ENCODE results near the gene TESK2.
"Not testable (repeated sequence)": the region's sequence is repeated elsewhere in the genome, so short reads cannot be mapped to it uniquely, and the experiment has no call there.

The TESK2 gene

GRCh38 chr1:45370575-45370974 is 120.4 kb downstream of the TESK2 start:
- DNase-seq = no peak

- no peak for DNase-seq
Observed at GRCh38 chr1:45365051-45365450, 125.9 kb downstream of the TESK2 start.

DNA sequence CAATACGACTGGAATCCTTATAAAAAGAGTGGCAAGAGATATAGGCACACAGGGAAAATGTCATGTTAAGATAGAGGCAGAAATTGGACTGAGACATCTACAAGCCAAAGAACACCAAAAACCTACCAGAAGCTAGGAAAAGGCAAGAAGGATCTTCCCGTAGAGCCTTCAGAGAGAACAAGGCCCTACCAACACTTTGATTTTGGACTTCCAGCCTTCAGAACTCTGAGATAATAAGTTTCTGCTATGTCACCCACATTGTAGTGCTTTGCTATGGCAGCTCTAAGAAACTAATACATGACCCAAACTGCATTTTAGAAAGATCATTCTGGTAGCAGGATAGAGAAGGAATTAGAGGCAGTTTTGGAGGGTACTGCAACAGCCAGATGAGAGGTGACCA is 126.7 kb downstream of the TESK2 start:
- no peak for DNase-seq

- not testable (repeated sequence) for DNase-seq
Observed at GRCh38 chr1:45360981-45361380, 130.0 kb downstream of the TESK2 start.

DNA sequence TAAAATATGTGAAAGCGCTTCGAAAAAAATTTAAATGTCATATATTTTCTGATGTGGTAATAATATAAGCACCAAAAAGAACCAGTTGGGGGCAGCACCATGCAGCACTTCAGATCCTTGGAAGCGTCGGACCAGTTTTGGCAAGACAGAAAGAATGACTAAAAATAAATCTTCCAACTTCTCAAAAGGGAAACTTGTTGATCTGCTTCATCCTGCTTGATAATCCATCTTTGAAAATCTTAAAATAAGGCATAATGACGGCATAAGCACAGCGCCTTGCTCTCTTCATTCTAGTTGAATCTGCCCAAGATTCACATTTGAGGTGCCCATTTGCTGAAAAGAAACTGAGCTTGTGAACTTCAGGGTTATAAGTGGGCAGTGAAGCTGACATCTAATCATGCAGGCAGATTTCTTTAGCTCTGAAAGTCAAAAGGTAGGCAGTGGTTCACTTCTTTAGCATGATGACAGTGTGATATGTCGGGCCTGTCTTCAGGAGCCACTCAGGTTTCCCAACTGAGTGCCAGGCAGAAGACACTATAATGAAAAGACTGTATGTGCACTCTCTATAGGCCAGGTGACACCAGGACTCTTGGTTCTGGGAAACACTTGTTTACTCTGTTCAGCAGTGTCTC is 131.0 kb downstream of the TESK2 start:
- peak; percentile 54 to 67 for DNase-seq

GRCh38 chr1:45356186-45356585 is 134.8 kb downstream of the TESK2 start:
- no peak for DNase-seq

- no peak for DNase-seq
Observed at GRCh38 chr1:45355683-45356082, 135.3 kb downstream of the TESK2 start.

DNA sequence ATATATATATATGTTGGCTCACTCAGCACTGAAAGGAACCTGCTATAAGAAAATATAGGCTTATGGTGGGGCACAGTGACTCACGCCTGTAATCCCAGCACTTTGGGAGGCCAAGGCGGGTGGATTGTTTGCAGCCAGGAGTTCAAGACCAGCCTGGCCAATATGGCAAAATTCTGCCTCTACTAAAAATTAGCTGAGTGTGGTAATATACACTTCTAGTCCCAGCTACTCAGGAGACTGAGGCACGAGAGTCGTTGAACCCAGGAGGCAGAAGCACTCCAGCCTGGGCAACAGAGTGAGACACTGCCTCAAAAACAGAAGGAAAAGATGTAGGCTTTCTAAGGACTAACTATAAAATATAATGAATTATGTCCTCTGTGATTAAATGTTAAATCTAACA is 136.1 kb downstream of the TESK2 start:
- no peak for DNase-seq

DNA sequence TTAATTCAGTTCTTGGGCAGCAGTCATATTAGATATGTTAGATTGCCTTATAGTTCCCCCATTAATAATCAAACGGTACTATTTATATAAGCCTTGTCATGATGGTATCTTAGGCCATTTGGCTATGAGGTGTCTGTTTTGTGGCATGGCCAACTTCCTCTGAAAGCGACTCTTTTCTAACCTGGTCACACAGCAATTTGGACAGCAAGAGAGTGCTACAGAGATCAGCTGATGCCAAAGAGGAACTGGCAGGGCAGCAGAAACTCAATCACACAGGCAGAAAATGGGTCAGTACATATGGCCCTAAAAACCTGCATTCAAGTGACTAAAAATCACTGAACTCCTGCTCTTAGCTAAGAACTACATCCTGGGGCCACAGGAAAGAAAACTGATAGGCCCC is 137.3 kb downstream of the TESK2 start:
- no peak for DNase-seq

GRCh38 chr1:45351508-45351907 is 139.5 kb downstream of the TESK2 start:
- no peak for DNase-seq

DNA sequence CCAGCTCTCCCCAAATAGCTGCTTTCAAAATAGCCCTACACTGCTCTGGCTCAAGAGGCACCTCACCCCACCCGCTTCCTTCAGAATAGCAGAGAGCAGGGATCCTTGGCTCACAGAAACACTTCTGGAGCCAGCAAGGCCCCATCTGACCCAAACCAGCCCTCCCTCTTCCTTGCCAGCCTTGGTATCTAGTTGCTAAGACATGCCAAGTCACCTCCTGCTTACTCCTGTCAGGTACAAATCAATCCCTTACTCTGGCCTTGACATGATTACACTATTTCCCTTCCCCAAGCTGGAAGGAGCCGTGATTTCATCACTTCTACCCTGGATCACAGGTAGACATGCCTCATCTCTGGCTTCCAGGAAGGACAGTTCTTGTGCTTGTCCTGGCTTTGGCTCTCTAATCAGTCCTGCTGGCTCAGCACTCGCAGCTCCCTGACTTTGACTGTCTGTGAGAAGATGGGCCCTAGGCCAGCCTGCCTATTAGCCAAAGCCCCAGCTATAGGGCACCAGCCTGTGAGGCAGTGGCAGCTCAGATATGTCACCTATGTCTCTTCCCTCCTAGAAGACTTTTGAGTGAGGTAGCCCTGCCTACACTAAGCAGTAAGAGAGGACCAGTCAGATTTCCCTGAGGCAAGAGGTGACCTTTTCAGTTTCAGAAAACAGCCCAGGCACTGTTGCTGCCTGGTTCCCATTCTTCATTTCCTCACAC is 141.8 kb downstream of the TESK2 start:
- DNase-seq = peak; percentile 12 to 60

DNA sequence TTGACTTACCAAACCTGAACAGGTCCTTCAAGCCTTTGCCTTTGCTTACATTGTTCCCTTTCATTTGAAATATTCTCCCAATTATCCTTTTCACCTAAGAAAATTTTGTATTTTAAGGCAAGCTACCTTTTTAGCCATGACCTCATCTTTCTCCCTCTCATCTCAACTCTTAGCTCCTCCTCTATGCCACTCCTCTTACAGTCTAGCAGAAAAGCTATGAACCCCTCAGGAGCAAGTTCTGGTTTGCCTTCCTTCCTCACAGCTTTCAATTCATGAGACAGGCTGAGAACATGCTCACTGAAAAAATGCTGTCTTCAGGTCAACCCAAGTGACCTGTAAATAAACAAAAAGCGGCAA is 142.4 kb downstream of the TESK2 start:
- no peak for DNase-seq

- no peak for DNase-seq
Observed at GRCh38 chr1:45348020-45348419, 142.9 kb downstream of the TESK2 start.

DNA sequence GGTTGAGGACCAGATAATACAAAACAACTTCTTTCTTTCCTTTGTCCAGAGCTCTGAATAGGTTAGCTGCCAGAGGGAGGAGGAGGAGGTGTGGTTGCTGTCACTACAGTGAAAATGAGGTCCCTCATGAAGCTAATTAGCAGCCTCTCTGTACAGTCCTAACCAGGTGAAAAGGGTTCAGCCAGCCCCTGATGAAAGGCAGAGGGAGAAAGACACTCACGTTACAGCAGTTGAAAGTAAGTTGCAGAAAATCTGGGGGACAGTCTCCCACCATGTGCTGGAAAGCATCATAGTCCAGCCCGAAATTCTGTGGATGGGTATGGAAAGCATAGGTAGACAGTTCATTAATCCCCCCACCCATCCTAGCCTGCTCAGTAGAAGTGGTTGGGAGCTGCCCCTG is 144.5 kb downstream of the TESK2 start:
- DNase-seq = no peak

- DNase-seq = no peak
Observed at GRCh38 chr1:45345014-45345413, 145.9 kb downstream of the TESK2 start.

DNA sequence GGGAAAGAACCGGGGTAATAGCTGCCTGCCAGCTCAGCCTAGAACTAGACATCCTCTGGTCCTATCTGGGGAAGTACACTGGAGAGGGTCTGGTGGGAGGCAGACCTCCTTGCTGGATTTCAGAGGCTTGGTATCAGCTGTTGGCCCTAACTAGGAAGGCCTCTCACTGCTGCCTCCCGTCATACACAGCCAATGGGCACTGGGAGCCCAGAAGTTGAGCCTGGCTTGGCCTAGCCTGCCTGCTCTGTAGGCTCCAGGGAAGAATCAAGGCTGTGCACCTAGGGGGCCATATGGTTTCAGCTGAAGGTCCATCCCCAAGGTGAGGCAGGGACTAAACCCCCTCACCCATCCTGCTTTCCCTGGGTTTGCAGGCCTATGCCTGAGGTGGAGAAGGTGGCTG is 146.5 kb downstream of the TESK2 start:
- no peak for DNase-seq

DNA sequence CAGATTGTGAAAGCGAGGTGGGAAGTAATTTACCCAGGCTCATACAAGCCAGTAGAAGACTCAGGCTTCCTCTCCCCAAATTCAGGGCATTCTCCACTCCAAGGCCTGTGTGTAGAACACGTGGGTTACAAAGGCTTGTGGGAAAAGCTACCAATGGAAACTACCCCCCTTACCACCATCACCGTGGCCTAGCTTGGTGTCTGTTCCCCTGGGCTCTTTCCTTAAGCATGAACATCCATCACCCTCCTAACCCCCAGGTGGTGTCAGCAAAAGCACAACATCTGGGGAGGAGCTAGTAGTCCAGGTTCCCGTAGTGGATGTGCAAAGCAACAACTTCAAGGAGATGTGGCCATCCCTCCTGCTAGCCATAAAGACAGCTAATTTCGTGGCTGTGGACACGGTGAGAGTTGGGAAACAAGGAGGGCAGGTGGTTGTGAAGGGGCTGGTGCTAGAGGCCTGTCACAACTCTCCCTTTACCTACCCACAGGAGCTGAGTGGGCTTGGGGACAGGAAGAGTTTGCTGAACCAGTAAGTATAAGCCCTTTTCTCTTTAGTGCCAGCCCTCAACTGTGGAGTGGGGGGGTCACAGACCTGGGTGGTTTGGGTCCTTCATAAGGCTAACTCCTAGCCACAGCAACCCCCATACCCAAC is 150.0 kb downstream of the TESK2 start:
- peak; percentile 31 to 44 for DNase-seq

DNA sequence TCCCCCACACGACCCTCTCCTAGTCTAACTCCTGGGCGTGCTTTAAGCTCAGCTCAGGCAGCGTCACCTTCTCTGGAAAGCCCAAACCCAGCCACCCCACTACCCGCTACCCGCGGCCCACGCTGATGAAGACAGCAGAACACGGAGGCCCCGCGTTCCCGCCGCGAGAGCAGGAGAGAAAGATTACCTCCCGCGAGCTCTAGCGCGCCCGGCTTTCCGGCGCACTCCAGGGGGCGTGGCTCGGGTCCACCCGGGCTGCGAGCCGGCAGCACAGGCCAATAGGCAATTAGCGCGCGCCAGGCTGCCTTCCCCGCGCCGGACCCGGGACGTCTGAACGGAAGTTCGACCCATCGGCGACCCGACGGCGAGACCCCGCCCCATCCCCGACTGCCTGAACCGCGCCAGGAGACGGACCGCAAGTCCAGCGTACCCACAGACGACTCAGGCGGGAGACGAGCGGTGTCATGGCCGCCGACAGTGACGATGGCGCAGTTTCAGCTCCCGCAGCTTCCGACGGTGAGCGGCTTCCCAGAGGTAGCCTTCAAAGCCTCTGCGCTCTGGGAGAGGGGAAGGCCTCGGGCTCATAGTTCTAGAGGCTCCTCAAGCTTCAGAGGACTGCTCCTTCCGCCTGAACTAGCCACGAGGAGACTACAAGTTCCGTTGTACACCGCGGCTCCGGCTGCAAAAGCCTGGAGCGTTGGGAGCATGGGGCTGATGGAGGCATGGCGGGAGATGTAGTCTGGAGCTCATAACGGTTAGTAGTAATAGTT is 151.0 kb downstream of the TESK2 start, which contains the start of the genes MUTYH and TOE1:
Gene MUTYH (minus strand): TSS at position 652 of the 770 bp plus-strand sequence. CDS start 5,935 bp downstream, outside the sequence.
Gene TOE1 (plus strand): TSS at position 382 of the 770 bp plus-strand sequence. CDS start 83 bp downstream, at position 465.
- peak; percentile 92 to 95 for DNase-seq

GRCh38 chr1:45337630-45338325 is 153.2 kb downstream of the TESK2 start:
- DNase-seq = no peak

- no peak for DNase-seq
Observed at GRCh38 chr1:45335855-45336324, 155.1 kb downstream of the TESK2 start.

DNA sequence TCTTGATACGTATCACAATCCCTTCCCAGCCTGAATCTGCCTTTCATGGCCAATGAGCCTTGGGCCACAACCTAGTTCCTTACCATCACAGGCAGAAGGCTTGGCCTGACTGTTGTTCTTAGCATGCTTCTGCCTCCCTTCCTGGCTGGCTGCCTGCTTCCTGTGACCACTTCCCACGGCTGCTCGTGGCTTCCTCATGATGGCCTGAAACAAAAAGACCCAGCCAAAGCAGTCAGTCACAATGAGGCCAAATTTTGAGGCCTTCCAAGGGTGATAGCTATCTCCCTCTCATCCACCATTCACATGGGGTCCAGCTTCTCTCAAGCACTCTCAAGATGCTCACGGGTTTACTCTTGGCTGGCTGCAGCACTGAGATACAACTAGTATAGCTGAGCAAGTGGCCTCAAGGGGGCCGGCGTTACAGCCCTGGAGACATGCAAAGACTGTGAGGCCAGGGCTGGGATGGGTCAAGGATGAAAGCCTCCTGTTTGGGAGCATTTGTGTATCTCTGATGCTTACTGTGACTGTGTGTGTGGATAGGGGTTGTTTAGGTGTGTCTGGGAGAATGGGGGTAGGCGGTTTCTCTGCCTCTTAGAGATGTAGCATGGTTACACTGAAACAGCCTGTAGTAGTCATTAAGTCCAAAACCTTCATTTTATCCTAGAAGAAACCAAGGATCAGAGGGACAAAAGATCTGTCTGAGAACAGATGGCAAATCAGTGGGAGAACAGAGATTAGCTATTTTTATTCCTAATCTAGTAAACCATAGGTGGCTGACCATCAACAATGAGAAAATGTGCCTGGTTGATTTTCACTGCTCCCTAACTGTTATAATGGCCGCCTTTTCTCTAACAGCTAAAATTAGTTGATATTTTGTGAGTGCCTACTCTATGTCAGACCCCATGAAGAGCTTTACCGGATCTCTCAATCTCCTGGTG is 156.4 kb downstream of the TESK2 start:
- no peak for DNase-seq

Data from NCI-H446 (cell line).